HepG2 (cell line): ENCODE measurements around the gene ECE2. TPM values are rescaled to one million over a fixed set of nuclear protein-coding genes. Genes with fewer than 3 reads are reported as not detected.
A peak's percentile ranks its signal among the peaks of the same experiment; 100 is the strongest.

Source experiments
- FOXA3 ChIP-seq: IDR thresholded peaks from 2 replicates; pipeline ENCODE4 v1.6.1; 2016; ENCODE audit warnings: missing genetic modification reagents, missing compliant biosample characterization
- HDAC1 ChIP-seq: sonication (generic); formaldehyde crosslinking; IDR thresholded peaks from 2 replicates; pipeline ENCODE4 v1.5.1; 2020; ENCODE audit warnings: mild to moderate bottlenecking, missing genetic modification reagents
- IRF2 ChIP-seq: IDR thresholded peaks from 2 replicates; pipeline ENCODE4 v1.6.1; 2018; ENCODE audit warnings: missing genetic modification reagents, missing compliant biosample characterization
- KAT8 ChIP-seq: IDR thresholded peaks from 2 replicates; pipeline ENCODE4 v1.6.1; 2016; ENCODE audit warnings: missing genetic modification reagents, missing compliant biosample characterization
- KDM4B ChIP-seq: sonication (generic); formaldehyde crosslinking; IDR thresholded peaks from 2 replicates; pipeline ENCODE4 v1.4.0; 2020; ENCODE audit warnings: missing genetic modification reagents
- KDM6A ChIP-seq: IDR thresholded peaks from 2 replicates; pipeline ENCODE4 v1.6.1; 2016; ENCODE audit warnings: low read depth
- REXO4 ChIP-seq: sonication (generic); formaldehyde crosslinking; IDR thresholded peaks from 2 replicates; pipeline ENCODE4 v1.8.0; 2022; ENCODE audit warnings: missing genetic modification reagents, mild to moderate bottlenecking, borderline replicate concordance
- RXRB ChIP-seq: IDR thresholded peaks from 2 replicates; pipeline ENCODE4 v1.6.1; 2016; ENCODE audit warnings: borderline replicate concordance, missing genetic modification reagents, missing compliant biosample characterization
- SMC3 ChIP-seq: IDR thresholded peaks from 2 replicates; pipeline ENCODE4 v1.6.1; 2011; ENCODE audit warnings: low read length, improper control_type of control experiment
- SP4 ChIP-seq: sonication (generic); formaldehyde crosslinking; IDR thresholded peaks from 2 replicates; pipeline ENCODE4 v1.8.1; 2023; ENCODE audit warnings: mild to moderate bottlenecking, missing genetic modification reagents
- ZNF24 ChIP-seq: fragments of 450-650 bp; IDR thresholded peaks from 2 replicates; pipeline ENCODE4 v1.6.1; 2017; ENCODE audit warnings: antibody characterized with exemption, mild to moderate bottlenecking
- ZNF264 ChIP-seq: sonication (generic); formaldehyde crosslinking; IDR thresholded peaks from 2 replicates; pipeline ENCODE4 v1.4.0; 2020; ENCODE audit warnings: missing genetic modification reagents
- ZNF33A ChIP-seq: sonication (generic); formaldehyde crosslinking; IDR thresholded peaks from 2 replicates; pipeline ENCODE4 v1.5.1; 2020; ENCODE audit warnings: missing genetic modification reagents, mild to moderate bottlenecking, moderate library complexity, borderline replicate concordance
- ZNF343 ChIP-seq: sonication (generic); formaldehyde crosslinking; IDR thresholded peaks from 2 replicates; pipeline ENCODE4 v1.4.0; 2020; ENCODE audit warnings: mild to moderate bottlenecking, missing genetic modification reagents
- ZNF605 ChIP-seq: sonication (generic); formaldehyde crosslinking; IDR thresholded peaks from 2 replicates; pipeline ENCODE4 v1.8.0; 2022; ENCODE audit warnings: mild to moderate bottlenecking, missing genetic modification reagents
- ZNF619 ChIP-seq: sonication (generic); formaldehyde crosslinking; IDR thresholded peaks from 2 replicates; pipeline ENCODE4 v1.4.0; 2020; ENCODE audit warnings: mild to moderate bottlenecking, missing genetic modification reagents
- ZNF7 ChIP-seq: IDR thresholded peaks from 2 replicates; pipeline ENCODE4 v1.6.1; 2016; ENCODE audit warnings: missing biosample characterization, missing genetic modification reagents
- ZSCAN25 ChIP-seq: sonication (generic); formaldehyde crosslinking; IDR thresholded peaks from 2 replicates; pipeline ENCODE4 v1.8.0; 2022; ENCODE audit warnings: mild to moderate bottlenecking, missing genetic modification reagents
- polyA plus RNA-seq, 8 experiments: library from polyadenylated mRNA; depleted of rRNA in 3 of 8; stranded (reverse) in 7 of 8; unstranded in 1 of 8; fragments of >200 nt; fragmentation: Illumina TruSeq in 4 of 8; extraction: Trizol in 4 of 8; gene quantifications; 2 replicates each; pipeline versions ENCODE4 v1.2.1 to v1.2.3, GENCODE V29; 2011 to 2016; ENCODE audit warnings: low read depth in 4 of 8, missing spikeins in 1 of 8, mixed read lengths in 1 of 8; ENCODE audit not compliant: insufficient read depth in 1 of 8
- total RNA-seq, 5 experiments: library from RNA; depleted of rRNA; stranded (reverse); fragments of >200 nt; fragmentation: Illumina TruSeq; extraction: Trizol; gene quantifications; 2 replicates each; pipeline ENCODE4 v1.2.3, GENCODE V29; 2016; ENCODE audit warnings: low read depth in 1 of 5
- TF ChIP-seq, protein P1 (sequence below): sonication (generic); formaldehyde crosslinking; conservative IDR thresholded peaks from 2 replicates; pipeline ENCODE4 v1.4.0; 2020; ENCODE audit warnings: missing genetic modification reagents
- TF ChIP-seq, protein P2 (sequence below): sonication (generic); formaldehyde crosslinking; IDR thresholded peaks from 2 replicates; pipeline ENCODE4 v1.4.0; 2020; ENCODE audit warnings: missing genetic modification reagents, borderline replicate concordance
- TF ChIP-seq, protein P3 (sequence below): sonication (generic); formaldehyde crosslinking; conservative IDR thresholded peaks from 2 replicates; pipeline ENCODE4 v1.4.0; 2020; ENCODE audit warnings: mild to moderate bottlenecking, missing genetic modification reagents, moderate library complexity

The ECE2 gene
- total and polyA plus RNA-seq, 2 of the 13 experiments (the other 11 are each of a cell fraction or from before 2014, with no cell fraction given), result not detected

DNA sequence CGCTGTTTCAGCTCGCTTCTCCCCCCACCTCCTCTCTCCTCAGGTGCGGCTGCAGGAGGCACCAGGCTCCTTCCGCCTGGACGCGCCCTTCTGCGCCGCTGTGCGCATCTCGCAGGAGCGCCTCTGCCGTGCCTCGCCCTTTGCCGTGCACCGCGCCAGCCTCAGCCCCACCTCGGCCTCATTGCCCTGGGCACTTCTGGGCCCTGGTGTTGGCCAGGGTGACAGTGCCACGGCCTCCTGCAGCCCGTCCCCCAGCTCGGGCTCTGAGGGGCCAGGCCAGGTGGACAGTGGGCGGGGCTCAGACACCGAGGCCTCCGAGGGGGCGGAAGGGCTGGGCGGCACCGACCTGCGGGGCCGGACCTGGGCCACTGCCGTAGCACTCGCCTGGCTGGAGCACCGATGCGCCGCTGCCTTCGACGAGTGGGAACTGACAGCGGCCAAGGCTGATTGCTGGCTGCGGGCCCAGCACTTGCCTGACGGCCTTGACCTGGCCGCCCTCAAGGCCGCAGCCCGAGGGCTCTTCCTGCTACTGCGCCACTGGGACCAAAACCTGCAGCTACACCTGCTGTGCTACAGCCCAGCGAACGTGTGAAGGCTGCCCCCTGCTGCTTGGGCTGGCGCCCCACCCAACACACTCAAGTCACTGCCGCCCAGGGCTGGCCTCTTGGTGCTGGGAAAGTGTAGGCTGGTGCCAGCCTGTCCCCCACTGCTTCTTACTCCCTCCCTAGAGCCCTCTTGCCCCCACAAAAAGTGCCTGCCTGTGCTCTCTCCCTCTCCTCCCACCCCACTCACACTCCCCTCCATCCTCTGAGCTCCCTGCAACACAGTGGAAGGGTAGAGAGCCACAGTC, 34.1 kb upstream of the ECE2 start (continued):
- TF ChIP-seq ZNF33A (no peak), IRF2 (CRISPR knock-in tag) (peak; percentile 92), SP4 (CRISPR knock-in tag) (peak; percentile 75), ZNF619 (peak; percentile 88; the same call in 1 of the 2 replicates), KAT8 (CRISPR knock-in tag) (peak; percentile 87), ZNF605 (CRISPR knock-in tag) (peak; percentile 95), KDM4B (CRISPR knock-in tag) (peak; percentile 96), HDAC1 (peak; percentile 96), ZNF343 (peak; percentile 96), ZNF264 (CRISPR knock-in tag) (peak; percentile 95), ZNF7 (CRISPR knock-in tag) (no peak), ZNF24 (no peak), REXO4 (no peak), ZSCAN25 (CRISPR knock-in tag) (peak; percentile 58; the same call in 1 of the 2 replicates), KDM6A (CRISPR knock-in tag) (no peak; the same call in none of the 2 replicates), FOXA3 (CRISPR knock-in tag) (peak; percentile 77), SMC3 (peak; percentile 57; the same call in 1 of the 2 replicates), RXRB (peak; percentile 96)
- TF ChIP-seq, protein P1, sequence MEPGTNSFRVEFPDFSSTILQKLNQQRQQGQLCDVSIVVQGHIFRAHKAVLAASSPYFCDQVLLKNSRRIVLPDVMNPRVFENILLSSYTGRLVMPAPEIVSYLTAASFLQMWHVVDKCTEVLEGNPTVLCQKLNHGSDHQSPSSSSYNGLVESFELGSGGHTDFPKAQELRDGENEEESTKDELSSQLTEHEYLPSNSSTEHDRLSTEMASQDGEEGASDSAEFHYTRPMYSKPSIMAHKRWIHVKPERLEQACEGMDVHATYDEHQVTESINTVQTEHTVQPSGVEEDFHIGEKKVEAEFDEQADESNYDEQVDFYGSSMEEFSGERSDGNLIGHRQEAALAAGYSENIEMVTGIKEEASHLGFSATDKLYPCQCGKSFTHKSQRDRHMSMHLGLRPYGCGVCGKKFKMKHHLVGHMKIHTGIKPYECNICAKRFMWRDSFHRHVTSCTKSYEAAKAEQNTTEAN (CRISPR knock-in tag), result peak; percentile 74; the same call in 1 of the 2 replicates
- TF ChIP-seq, protein P2, sequence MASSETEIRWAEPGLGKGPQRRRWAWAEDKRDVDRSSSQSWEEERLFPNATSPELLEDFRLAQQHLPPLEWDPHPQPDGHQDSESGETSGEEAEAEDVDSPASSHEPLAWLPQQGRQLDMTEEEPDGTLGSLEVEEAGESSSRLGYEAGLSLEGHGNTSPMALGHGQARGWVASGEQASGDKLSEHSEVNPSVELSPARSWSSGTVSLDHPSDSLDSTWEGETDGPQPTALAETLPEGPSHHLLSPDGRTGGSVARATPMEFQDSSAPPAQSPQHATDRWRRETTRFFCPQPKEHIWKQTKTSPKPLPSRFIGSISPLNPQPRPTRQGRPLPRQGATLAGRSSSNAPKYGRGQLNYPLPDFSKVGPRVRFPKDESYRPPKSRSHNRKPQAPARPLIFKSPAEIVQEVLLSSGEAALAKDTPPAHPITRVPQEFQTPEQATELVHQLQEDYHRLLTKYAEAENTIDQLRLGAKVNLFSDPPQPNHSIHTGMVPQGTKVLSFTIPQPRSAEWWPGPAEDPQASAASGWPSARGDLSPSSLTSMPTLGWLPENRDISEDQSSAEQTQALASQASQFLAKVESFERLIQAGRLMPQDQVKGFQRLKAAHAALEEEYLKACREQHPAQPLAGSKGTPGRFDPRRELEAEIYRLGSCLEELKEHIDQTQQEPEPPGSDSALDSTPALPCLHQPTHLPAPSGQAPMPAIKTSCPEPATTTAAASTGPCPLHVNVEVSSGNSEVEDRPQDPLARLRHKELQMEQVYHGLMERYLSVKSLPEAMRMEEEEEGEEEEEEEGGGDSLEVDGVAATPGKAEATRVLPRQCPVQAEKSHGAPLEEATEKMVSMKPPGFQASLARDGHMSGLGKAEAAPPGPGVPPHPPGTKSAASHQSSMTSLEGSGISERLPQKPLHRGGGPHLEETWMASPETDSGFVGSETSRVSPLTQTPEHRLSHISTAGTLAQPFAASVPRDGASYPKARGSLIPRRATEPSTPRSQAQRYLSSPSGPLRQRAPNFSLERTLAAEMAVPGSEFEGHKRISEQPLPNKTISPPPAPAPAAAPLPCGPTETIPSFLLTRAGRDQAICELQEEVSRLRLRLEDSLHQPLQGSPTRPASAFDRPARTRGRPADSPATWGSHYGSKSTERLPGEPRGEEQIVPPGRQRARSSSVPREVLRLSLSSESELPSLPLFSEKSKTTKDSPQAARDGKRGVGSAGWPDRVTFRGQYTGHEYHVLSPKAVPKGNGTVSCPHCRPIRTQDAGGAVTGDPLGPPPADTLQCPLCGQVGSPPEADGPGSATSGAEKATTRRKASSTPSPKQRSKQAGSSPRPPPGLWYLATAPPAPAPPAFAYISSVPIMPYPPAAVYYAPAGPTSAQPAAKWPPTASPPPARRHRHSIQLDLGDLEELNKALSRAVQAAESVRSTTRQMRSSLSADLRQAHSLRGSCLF (CRISPR knock-in tag), result no peak
- TF ChIP-seq, protein P3, sequence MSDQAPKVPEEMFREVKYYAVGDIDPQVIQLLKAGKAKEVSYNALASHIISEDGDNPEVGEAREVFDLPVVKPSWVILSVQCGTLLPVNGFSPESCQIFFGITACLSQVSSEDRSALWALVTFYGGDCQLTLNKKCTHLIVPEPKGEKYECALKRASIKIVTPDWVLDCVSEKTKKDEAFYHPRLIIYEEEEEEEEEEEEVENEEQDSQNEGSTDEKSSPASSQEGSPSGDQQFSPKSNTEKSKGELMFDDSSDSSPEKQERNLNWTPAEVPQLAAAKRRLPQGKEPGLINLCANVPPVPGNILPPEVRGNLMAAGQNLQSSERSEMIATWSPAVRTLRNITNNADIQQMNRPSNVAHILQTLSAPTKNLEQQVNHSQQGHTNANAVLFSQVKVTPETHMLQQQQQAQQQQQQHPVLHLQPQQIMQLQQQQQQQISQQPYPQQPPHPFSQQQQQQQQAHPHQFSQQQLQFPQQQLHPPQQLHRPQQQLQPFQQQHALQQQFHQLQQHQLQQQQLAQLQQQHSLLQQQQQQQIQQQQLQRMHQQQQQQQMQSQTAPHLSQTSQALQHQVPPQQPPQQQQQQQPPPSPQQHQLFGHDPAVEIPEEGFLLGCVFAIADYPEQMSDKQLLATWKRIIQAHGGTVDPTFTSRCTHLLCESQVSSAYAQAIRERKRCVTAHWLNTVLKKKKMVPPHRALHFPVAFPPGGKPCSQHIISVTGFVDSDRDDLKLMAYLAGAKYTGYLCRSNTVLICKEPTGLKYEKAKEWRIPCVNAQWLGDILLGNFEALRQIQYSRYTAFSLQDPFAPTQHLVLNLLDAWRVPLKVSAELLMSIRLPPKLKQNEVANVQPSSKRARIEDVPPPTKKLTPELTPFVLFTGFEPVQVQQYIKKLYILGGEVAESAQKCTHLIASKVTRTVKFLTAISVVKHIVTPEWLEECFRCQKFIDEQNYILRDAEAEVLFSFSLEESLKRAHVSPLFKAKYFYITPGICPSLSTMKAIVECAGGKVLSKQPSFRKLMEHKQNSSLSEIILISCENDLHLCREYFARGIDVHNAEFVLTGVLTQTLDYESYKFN (CRISPR knock-in tag), result peak; percentile 88
